Testis (tissue), 3 donors: ENCODE measurements around the gene PRMT5. TPM values are rescaled to one million over a fixed set of nuclear protein-coding genes. Genes with fewer than 3 reads are reported as not detected.

Experiments used
- DNase-seq: peaks from one replicate; pipeline ENCODE4 v3.0.0-alpha.2; 2019
- H3K27ac ChIP-seq, 2 donors: fragments of 200-600 bp; sonication (generic); one replicate each; pipeline ENCODE4 v1.5.1; 2019
- H3K27me3 ChIP-seq: fragments of 200-600 bp; sonication (generic); one replicate; pipeline ENCODE4 v1.5.1; 2019
- H3K36me3 ChIP-seq: fragments of 200-600 bp; sonication (generic); one replicate; pipeline ENCODE4 v1.5.1; 2017; ENCODE audit warnings: low read depth; ENCODE audit errors: missing control alignments
- H3K4me1 ChIP-seq: fragments of 200-600 bp; sonication (generic); one replicate; pipeline ENCODE4 v1.5.1; 2019
- H3K4me3 ChIP-seq, 2 donors: fragments of 200-600 bp; sonication (generic); one replicate each; pipeline ENCODE4 v1.5.1; 2017 to 2019
- H3K9me3 ChIP-seq: fragments of 200-600 bp; sonication (generic); one replicate; pipeline ENCODE4 v1.5.1; 2017
- POLR2A ChIP-seq: fragments of 450-650 bp; IDR thresholded peaks from one replicate; pipeline ENCODE4 v1.6.1; 2017; ENCODE audit warnings: antibody characterized with exemption, mild to moderate bottlenecking, moderate library complexity
- WGBS, 2 donors: methylation state at CpG; one replicate each; pipeline ENCODE4 v1.1.5; 2018; 5-methylcytosine and 5-hydroxymethylcytosine counted together
- intact Hi-C: fragments of 100-400 bp; cut with DNase I; formaldehyde crosslinking; loops from one replicate; pipeline ENCODE4 v1.15.1; 2023; ENCODE audit warnings: low total_unique reads
- polyA plus RNA-seq: library from polyadenylated mRNA; stranded (reverse); fragments of 350-450 nt; fragmentation: Illumina TruSeq; extraction: RNeasy Lipid Tissue Mini Kit (QIAGEN cat#74804); gene quantifications from one replicate; pipeline ENCODE4 v1.2.3, GENCODE V29; 2014; ENCODE audit warnings: low read depth, low replicate concordance; ENCODE audit not compliant: insufficient read depth
- total RNA-seq, 2 donors: library from RNA; depleted of rRNA; stranded (reverse); fragments of >200 nt; gene quantifications; one replicate each; pipeline ENCODE4 v1.2.3, GENCODE V29; 2016
- TF ChIP-seq, protein P1 (sequence below), 3 experiments: fragments of 450-650 bp in 2 of 3; fragments of 200-600 bp in 1 of 3; sonication (generic) in 1 of 3; IDR thresholded peaks; one replicate each; pipeline ENCODE4 v1.5.1; 2016 to 2019; ENCODE audit warnings: antibody characterized with exemption in 3 of 3, mild to moderate bottlenecking in 2 of 3, moderate library complexity in 1 of 3

The PRMT5 gene
- total and polyA plus RNA-seq, 3 donors from 2014 or later, result 62.4 to 76.8 (median 73.9) TPM

DNA sequence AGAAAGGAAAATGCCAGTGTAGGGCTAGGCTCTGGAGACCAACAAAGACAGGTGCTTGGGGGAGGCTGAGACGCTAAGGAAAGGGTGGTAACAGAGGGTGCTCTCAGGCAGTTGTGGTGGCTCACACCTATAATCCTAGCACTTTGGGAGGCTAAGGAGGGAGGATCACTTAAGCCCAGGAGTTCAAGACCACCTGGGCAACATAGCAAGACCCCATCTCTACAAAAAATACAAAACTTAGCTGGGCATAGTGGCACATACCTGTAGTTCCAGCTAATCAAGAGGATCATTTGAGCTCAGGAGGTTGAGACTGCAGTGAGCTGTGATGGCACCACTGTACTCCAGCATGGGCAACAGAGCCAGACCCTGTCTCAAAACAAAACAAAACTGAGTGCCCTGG is 33.8 kb downstream of the PRMT5 start:
- WGBS, 2 donors, result 76 to 88% methylated on average over 1 of the region's 1 CpG
- intact Hi-C loops, result no loop called here
- Histone ChIP-seq H3K4me3 (no peak overlapping the region), H3K27me3 (no peaks in the 10 kb centered on the region), H3K4me1 (no peaks in the 10 kb centered on the region), H3K36me3 (no peaks in the 10 kb centered on the region), H3K27ac (no peak overlapping the region), H3K9me3 (no peaks in the 10 kb centered on the region)
- TF ChIP-seq, protein P1, sequence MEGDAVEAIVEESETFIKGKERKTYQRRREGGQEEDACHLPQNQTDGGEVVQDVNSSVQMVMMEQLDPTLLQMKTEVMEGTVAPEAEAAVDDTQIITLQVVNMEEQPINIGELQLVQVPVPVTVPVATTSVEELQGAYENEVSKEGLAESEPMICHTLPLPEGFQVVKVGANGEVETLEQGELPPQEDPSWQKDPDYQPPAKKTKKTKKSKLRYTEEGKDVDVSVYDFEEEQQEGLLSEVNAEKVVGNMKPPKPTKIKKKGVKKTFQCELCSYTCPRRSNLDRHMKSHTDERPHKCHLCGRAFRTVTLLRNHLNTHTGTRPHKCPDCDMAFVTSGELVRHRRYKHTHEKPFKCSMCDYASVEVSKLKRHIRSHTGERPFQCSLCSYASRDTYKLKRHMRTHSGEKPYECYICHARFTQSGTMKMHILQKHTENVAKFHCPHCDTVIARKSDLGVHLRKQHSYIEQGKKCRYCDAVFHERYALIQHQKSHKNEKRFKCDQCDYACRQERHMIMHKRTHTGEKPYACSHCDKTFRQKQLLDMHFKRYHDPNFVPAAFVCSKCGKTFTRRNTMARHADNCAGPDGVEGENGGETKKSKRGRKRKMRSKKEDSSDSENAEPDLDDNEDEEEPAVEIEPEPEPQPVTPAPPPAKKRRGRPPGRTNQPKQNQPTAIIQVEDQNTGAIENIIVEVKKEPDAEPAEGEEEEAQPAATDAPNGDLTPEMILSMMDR (IDR thresholded peaks at IDR 0.05), result no peak
- no peak for TF ChIP-seq POLR2A
- DNase-seq, result no peak

DNA sequence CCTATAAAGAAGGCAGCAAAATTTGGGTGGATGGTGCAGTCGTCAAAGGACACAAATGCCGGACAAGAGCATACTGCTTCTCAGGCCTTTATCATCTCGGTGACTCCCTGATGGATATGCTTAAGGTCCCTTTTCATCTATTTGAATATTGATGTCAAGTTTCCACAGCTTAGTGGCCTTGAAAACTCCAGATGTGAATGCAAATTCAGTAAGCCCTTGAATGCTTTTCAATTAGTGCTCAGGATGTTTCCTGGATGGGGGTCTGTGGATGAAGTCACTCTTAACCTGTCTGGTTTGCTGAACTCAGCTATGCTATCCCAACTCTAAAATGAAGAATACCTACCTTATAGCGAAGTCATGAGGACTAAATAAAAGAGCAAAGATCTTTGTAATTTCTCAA is 35.5 kb downstream of the PRMT5 start:
- Histone ChIP-seq H3K27ac (no peak overlapping the region), H3K9me3 (no peaks in the 10 kb centered on the region), H3K27me3 (no peaks in the 10 kb centered on the region), H3K36me3 (no peaks in the 10 kb centered on the region), H3K4me3 (no peak overlapping the region), H3K4me1 (no peaks in the 10 kb centered on the region)
- 80 to 87% methylated on average over 4 of the region's 4 CpGs for WGBS, 2 donors
- intact Hi-C loops, result no loop called here
- TF ChIP-seq, protein P1 (IDR thresholded peaks at IDR 0.05), result no peak
- no peak for TF ChIP-seq POLR2A
- no peak for DNase-seq

- WGBS, 2 donors, result 77 to 81% methylated on average over 7 of the region's 7 CpGs
- Histone ChIP-seq H3K27ac (no peak overlapping the region), H3K4me1 (peaks cover 6% of the 10 kb centered on the region), H3K9me3 (no peaks in the 10 kb centered on the region), H3K27me3 (no peaks in the 10 kb centered on the region), H3K4me3 (no peak overlapping the region), H3K36me3 (no peaks in the 10 kb centered on the region)
- intact Hi-C loops, result no loop called here
- TF ChIP-seq POLR2A, result no peak
- TF ChIP-seq, protein P1 (IDR thresholded peaks at IDR 0.05), result no peak
- no peak for DNase-seq
These were observed 36.7 kb downstream of the PRMT5 start for GRCh38 chr14:22892488-22892887.

DNA sequence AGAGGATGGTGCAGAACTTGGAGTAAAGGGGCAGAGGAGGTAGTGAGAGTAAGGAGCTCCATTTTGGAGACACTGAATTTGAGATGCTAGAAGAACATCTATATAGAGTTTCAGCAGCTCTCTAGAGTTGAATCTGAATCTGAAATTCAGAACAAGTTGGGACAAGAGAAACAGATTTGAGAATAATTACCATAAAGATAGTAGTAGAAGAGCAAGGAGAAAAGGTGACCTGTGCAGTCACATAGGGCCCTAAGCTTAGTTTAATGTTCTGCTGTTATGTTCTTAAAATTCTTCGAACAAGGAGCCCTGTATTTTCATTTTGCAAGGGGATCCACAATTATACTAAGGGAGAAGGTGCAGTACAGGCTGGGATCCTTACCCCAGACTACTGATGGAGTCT is 38.8 kb downstream of the PRMT5 start:
- DNase-seq, result no peak
- Histone ChIP-seq H3K4me3 (no peak overlapping the region), H3K27me3 (no peaks in the 10 kb centered on the region), H3K27ac (no peak overlapping the region), H3K36me3 (no peaks in the 10 kb centered on the region), H3K9me3 (no peaks in the 10 kb centered on the region), H3K4me1 (peaks cover 8% of the 10 kb centered on the region)
- intact Hi-C loops, result no loop called here
- TF ChIP-seq, protein P1 (IDR thresholded peaks at IDR 0.05), result no peak
- no peak for TF ChIP-seq POLR2A
- WGBS, 2 donors, result 70 to 94% methylated on average over 1 of the region's 1 CpG

DNA sequence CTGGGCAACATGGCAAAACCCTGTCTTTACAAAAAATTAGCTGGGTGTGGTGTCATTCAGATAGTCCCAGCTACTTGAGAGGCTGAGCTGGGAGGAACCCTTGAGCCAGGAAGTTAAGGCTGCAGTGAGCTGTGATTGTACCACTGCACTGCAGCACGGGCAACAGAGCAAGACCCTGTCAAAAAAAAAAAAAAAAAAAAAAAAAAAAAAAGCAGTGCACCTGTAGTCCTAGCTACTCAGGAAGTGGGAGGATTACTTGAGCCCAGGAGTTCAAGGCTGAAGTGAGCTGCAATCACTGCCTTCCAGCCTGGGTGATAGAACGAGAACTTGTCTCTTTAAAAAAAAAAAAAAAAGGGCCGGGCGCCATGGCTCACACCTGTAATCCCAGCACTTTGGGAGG is 40.5 kb downstream of the PRMT5 start:
- 61 to 70% methylated on average over 4 of the region's 4 CpGs for WGBS, 2 donors
- no peak overlapping the region for H3K27ac ChIP-seq
- intact Hi-C loops, result no loop called here
- DNase-seq, result no peak
- no peaks in the 10 kb centered on the region for H3K36me3 ChIP-seq
- TF ChIP-seq POLR2A, result no peak
- H3K27me3 ChIP-seq, result no peaks in the 10 kb centered on the region
- peaks cover 8% of the 10 kb centered on the region for H3K4me1 ChIP-seq
- no peaks in the 10 kb centered on the region for H3K9me3 ChIP-seq
- no peak overlapping the region for H3K4me3 ChIP-seq
